Measurements from ENCODE around the gene TRIP13. TPM values are rescaled to one million over a fixed set of nuclear protein-coding genes. Genes with fewer than 3 reads are reported as not detected.

Gene TRIP13
- total RNA-seq, 1 donor from 2014 or later, result 8.4 TPM

DNA sequence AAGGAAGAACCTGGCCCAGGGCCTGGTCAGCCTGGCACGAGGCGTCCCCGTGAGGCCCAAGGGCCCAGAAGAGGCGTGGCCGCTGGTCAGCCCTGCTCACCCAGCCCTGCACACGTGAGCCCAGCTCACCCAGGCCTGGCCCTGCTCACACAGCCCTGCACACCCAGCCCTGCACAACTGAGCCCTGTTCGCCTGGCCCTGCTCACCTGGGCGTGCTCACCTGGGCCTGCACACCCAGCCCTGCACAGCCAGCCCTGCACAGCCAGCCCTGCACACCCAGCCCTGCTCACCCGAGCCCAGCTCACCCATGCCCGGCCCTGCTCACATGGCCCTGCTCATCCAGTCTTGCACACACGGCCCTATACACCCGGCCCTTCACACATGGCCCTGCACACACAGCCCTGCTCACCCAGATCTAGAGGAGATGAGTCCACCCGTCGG, 44.0 kb upstream of the TRIP13 start:
- Mint-ChIP-seq H3K27me3 (ENCODE audit: unreplicated experiment) (peaks cover 31% of the 10 kb centered on the region), H3K4me1 (ENCODE audit: unreplicated experiment) (peaks cover 2% of the 10 kb centered on the region), H3K9me3 (ENCODE audit: unreplicated experiment) (no peaks in the 10 kb centered on the region), H3K36me3 (ENCODE audit: low read depth, unreplicated experiment) (peaks cover 12% of the 10 kb centered on the region), H3K27ac (ENCODE audit: unreplicated experiment) (no peak overlapping the region), H3K4me3 (ENCODE audit: unreplicated experiment) (no peak overlapping the region)
- no peak for DNase-seq (ENCODE audit: low spot score)
- TF ChIP-seq, protein P1, sequence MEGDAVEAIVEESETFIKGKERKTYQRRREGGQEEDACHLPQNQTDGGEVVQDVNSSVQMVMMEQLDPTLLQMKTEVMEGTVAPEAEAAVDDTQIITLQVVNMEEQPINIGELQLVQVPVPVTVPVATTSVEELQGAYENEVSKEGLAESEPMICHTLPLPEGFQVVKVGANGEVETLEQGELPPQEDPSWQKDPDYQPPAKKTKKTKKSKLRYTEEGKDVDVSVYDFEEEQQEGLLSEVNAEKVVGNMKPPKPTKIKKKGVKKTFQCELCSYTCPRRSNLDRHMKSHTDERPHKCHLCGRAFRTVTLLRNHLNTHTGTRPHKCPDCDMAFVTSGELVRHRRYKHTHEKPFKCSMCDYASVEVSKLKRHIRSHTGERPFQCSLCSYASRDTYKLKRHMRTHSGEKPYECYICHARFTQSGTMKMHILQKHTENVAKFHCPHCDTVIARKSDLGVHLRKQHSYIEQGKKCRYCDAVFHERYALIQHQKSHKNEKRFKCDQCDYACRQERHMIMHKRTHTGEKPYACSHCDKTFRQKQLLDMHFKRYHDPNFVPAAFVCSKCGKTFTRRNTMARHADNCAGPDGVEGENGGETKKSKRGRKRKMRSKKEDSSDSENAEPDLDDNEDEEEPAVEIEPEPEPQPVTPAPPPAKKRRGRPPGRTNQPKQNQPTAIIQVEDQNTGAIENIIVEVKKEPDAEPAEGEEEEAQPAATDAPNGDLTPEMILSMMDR (IDR thresholded peaks at IDR 0.05; ENCODE audit: unreplicated experiment), result no peak

DNA sequence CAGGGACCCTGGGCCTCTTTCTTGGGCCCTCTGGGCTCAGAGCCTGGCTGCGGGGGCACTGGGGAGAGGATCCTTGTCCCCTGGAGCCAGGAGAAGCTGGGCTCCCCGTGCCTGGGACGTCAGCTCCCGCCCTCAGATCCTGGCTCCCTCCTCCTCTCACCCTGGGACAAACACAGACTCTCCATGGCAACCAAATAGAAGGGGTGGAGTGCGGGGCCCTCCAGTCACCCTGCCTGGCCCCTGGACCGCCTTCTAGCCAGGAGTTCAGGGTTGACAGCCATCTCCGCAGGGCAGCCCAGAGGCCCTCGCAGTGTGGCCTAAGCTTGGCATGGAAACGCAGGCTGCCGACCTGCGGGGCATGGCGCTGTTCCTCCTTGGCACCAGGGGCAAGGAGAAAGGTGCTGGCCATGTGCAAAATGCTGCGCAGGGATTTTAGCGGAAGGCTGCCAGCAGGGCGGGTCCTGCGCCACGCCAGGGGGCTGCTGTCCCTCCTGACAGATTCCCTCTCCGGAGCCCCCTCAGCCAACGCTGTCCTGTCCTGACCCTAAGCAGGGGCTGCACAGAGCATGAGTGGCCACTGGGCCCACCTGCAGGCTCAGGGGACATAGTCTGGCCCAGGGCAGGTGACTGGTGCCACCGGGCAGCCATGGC, 42.9 kb upstream of the TRIP13 start:
- Mint-ChIP-seq H3K9me3 (ENCODE audit: unreplicated experiment) (no peaks in the 10 kb centered on the region), H3K4me1 (ENCODE audit: unreplicated experiment) (peaks cover 2% of the 10 kb centered on the region), H3K4me3 (ENCODE audit: unreplicated experiment) (no peak overlapping the region), H3K27me3 (ENCODE audit: unreplicated experiment) (peaks cover 30% of the 10 kb centered on the region), H3K27ac (ENCODE audit: unreplicated experiment) (no peak overlapping the region), H3K36me3 (ENCODE audit: low read depth, unreplicated experiment) (peaks cover 12% of the 10 kb centered on the region)
- no peak for DNase-seq (ENCODE audit: low spot score)
- TF ChIP-seq, protein P1 (IDR thresholded peaks at IDR 0.05; ENCODE audit: unreplicated experiment), result no peak

DNA sequence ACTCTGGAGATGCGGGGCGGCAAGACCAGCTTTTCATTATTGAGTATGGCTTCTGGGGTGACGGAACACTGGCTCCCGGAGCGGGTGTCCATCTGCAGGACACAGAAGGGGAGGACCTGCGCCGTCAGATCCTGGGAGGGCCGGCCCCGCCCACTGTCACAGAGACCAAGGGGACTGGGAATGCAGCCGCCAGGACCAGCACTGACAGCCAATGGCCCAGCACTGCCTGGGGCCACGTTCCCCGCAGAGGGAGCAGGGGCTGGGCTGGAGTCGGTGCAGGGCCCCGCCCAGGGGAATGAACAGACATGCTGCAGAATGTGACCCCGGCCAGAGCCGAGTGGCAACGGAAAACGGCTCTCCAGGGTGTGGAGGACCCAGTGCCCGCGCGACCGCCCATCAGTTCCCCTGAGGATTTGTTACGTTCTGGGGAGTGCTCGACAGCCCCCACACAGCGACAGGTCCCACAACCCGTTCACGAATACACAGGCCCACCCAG, 42.1 kb upstream of the TRIP13 start, which contains the start of gene ZDHHC11:
ZDHHC11 (minus strand) TSS at position 476 of the 496 bp plus-strand sequence; CDS start at position 92, 384 bp downstream.
- TF ChIP-seq, protein P1 (IDR thresholded peaks at IDR 0.05; ENCODE audit: unreplicated experiment), result no peak
- H3K27me3 Mint-ChIP-seq (ENCODE audit: unreplicated experiment), result peaks cover 28% of the 10 kb centered on the region
- H3K4me3 Mint-ChIP-seq (ENCODE audit: unreplicated experiment), result peak within 1 kb of the TSS; percentile 51
- peaks cover 2% of the 10 kb centered on the region for H3K4me1 Mint-ChIP-seq (ENCODE audit: unreplicated experiment)
- H3K9me3 Mint-ChIP-seq (ENCODE audit: unreplicated experiment), result no peaks in the 10 kb centered on the region
- no peak within 1 kb of the TSS for H3K27ac Mint-ChIP-seq (ENCODE audit: unreplicated experiment)
- no peak for DNase-seq (ENCODE audit: low spot score)
- peaks cover 12% of the 10 kb centered on the region for H3K36me3 Mint-ChIP-seq (ENCODE audit: low read depth, unreplicated experiment)

DNA sequence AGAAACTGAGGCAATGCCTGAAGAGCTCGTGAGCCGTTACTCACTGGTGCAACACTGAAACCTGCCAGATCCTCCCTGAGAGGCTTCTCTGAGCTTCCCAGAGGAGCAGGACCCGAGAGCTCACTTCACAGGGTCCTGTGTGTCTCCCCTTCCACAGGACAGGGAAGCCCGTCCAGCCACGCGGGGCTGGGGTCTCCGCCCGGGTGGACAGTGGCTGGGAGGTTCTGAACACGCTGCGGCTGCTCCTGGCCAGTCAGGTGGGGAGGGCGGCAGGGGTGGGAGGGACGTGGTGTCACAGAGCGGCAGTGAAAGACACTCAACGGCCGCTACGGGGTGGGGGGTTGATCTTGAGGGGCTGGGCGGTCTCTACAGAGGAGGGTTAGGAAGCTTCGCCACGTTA, 41.6 kb upstream of the TRIP13 start:
- DNase-seq (ENCODE audit: low spot score), result no peak
- no peaks in the 10 kb centered on the region for H3K9me3 Mint-ChIP-seq (ENCODE audit: unreplicated experiment)
- TF ChIP-seq, protein P1 (IDR thresholded peaks at IDR 0.05; ENCODE audit: unreplicated experiment), result no peak
- peaks cover 12% of the 10 kb centered on the region for H3K36me3 Mint-ChIP-seq (ENCODE audit: low read depth, unreplicated experiment)
- no peak overlapping the region for H3K4me3 Mint-ChIP-seq (ENCODE audit: unreplicated experiment)
- H3K27ac Mint-ChIP-seq (ENCODE audit: unreplicated experiment), result no peak overlapping the region
- H3K4me1 Mint-ChIP-seq (ENCODE audit: unreplicated experiment), result peaks cover 2% of the 10 kb centered on the region
- peaks cover 28% of the 10 kb centered on the region for H3K27me3 Mint-ChIP-seq (ENCODE audit: unreplicated experiment)

DNA sequence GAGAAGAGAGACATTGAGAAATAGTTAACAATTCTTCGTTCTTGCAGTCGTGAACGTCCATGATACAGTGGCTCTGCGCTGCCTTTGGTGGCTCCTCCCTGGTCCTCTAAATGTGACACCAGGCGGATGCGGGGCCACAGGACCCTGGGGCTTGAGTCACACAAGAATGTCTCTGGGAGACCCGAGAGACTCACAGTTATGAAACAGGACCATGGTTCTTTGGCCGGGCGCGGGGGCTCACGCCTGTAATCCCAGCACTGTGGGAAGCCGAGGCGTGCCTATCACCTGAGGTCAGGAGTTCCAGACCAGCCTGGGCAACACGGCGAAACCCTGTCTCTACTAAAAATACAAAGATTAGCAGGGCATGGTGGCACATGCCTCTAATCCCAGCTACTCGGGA, 41.1 kb upstream of the TRIP13 start:
- Mint-ChIP-seq H3K27ac (ENCODE audit: unreplicated experiment) (no peak overlapping the region), H3K36me3 (ENCODE audit: low read depth, unreplicated experiment) (peaks cover 9% of the 10 kb centered on the region), H3K27me3 (ENCODE audit: unreplicated experiment) (peaks cover 25% of the 10 kb centered on the region), H3K9me3 (ENCODE audit: unreplicated experiment) (no peaks in the 10 kb centered on the region), H3K4me3 (ENCODE audit: unreplicated experiment) (peak overlapping the region; percentile 51), H3K4me1 (ENCODE audit: unreplicated experiment) (peaks cover 2% of the 10 kb centered on the region)
- no peak for DNase-seq (ENCODE audit: low spot score)
- TF ChIP-seq, protein P1 (IDR thresholded peaks at IDR 0.05; ENCODE audit: unreplicated experiment), result no peak
